Measurements from ENCODE around the gene TLCD3A.

DNA sequence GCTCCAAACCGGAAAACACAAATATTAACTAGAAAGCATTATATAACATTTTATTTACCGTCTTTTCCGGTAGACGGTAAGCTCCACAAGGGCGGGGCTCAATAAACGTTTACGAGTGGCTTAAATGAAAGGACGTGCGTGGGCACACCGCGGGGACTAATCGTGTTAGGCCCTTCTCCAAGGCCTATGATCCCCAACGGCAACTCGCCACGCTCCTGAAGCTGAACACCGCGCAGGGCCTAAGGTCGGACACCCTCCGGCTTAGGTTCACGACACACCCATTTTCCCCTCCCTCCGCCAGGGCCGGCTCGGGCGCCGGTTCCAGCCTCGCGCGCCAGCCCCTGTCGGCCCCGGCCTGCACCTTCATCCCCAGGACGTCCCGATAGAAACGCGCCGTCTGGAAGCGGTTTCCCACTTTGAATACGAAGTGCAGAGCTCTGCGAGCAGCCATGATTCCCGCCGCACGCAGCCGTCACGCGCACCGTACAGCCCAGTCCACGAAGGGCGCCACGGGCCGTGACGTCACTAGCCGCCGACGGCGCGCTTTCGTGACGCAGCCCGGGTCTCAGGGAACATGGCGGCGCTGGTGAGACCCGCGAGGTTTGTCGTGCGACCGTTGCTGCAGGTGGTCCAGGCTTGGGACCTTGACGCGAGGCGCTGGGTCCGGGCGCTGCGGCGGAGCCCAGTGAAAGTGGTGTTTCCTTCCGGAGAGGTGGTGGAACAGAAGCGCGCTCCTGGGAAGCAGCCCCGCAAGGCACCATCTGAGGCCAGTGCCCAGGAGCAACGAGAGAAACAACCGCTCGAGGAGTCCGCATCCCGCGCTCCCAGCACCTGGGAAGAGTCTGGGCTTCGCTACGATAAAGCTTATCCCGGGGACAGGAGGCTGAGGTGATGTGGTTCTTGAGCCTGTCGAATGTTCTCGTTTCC lies 49.7 kb downstream of the TLCD3A start, which contains the start of the genes GLOD4 and MRM3:
- TF ChIP-seq ZNF274 (IDR thresholded peaks at IDR 0.05; ENCODE audit: low read depth, low read length) (no peak), SUZ12 (IDR thresholded peaks at IDR 0.05; ENCODE audit: extremely low read depth, insufficient read depth, insufficient read length) (no peak)

Measured in NT2/D1 (cell line).